Smooth muscle cell (in vitro differentiated cells): ENCODE measurements around the gene SH2D3A. TPM values are rescaled to one million over a fixed set of nuclear protein-coding genes. Genes with fewer than 3 reads are reported as not detected.

Source experiments
- DNase-seq: peaks from one replicate; lab custom pipeline; 2025; ENCODE audit not compliant: unreplicated experiment; lab: John Stamatoyannopoulos, UW
- H2AFZ ChIP-seq: fragments of 200-600 bp; sonication (generic); 2 replicates; pipeline ENCODE4 v1.6.0; 2016; ENCODE audit warnings: antibody characterized with exemption, low read depth, mild to moderate bottlenecking
- H3F3A ChIP-seq: fragments of 200-600 bp; sonication (generic); 2 replicates; pipeline ENCODE4 v1.6.0; 2017; ENCODE audit warnings: antibody characterized with exemption, low read depth
- H3K27ac ChIP-seq: fragments of 200-600 bp; sonication (generic); 2 replicates; pipeline ENCODE4 v1.5.1; 2016; ENCODE audit warnings: low read depth, mild to moderate bottlenecking
- H3K27me3 ChIP-seq: fragments of 200-600 bp; sonication (generic); 2 replicates; pipeline ENCODE4 v1.6.1; 2016; ENCODE audit warnings: low read depth, mild to moderate bottlenecking
- H3K36me3 ChIP-seq: fragments of 200-600 bp; sonication (generic); 2 replicates; pipeline ENCODE4 v1.5.1; 2016; ENCODE audit warnings: low read depth
- H3K4me1 ChIP-seq: fragments of 200-600 bp; sonication (generic); 2 replicates; pipeline ENCODE4 v1.5.1; 2016; ENCODE audit warnings: low read depth
- H3K4me2 ChIP-seq: fragments of 200-600 bp; sonication (generic); 2 replicates; pipeline ENCODE4 v1.6.0; 2016; ENCODE audit warnings: mild to moderate bottlenecking
- H3K4me3 ChIP-seq: fragments of 200-600 bp; sonication (generic); 2 replicates; pipeline ENCODE4 v1.5.1; 2016; ENCODE audit warnings: mild to moderate bottlenecking
- H3K79me2 ChIP-seq: fragments of 200-600 bp; sonication (generic); 2 replicates; pipeline ENCODE4 v1.6.0; 2016; ENCODE audit warnings: low read depth, mild to moderate bottlenecking
- H3K9ac ChIP-seq: fragments of 200-600 bp; sonication (generic); 2 replicates; pipeline ENCODE4 v1.6.0; 2016; ENCODE audit warnings: low read depth
- H3K9me3 ChIP-seq: fragments of 200-600 bp; sonication (generic); replicated peaks from 2 replicates; pipeline ENCODE4 v1.5.1; 2016; ENCODE audit warnings: low read depth
- H4K20me1 ChIP-seq: fragments of 200-600 bp; sonication (generic); 2 replicates; pipeline ENCODE4 v1.6.0; 2016; ENCODE audit warnings: low read depth
- CTCF ChIP-seq: fragments of 200-600 bp; sonication (generic); IDR thresholded peaks from 2 replicates; pipeline ENCODE4 v1.5.1; 2017; ENCODE audit warnings: borderline replicate concordance, mild to moderate bottlenecking, antibody characterized with exemption; ENCODE audit not compliant: insufficient read depth, poor library complexity, severe bottlenecking
- WGBS: methylation state at CpG from one replicate; pipeline ENCODE4 v1.1.7; 2016; ENCODE audit warnings: low lambda C conversion rate; 5-methylcytosine and 5-hydroxymethylcytosine counted together
- polyA plus RNA-seq: library from polyadenylated mRNA; unstranded; fragments of >200 nt; fragmentation: Nextera tagmentation; extraction: Ambion mirVana; gene quantifications from 2 replicates; pipeline ENCODE4 v1.2.1, GENCODE V29; 2016
- total RNA-seq: library from RNA; depleted of rRNA; stranded (reverse); fragments of >200 nt; gene quantifications from 2 replicates; pipeline ENCODE4 v1.2.3, GENCODE V29; 2014

SH2D3A gene
- total and polyA plus RNA-seq, 2 experiments from 2014 or later = 6.2 to 9.3 TPM

- no peaks in the 10 kb centered on the region for H3K27me3 ChIP-seq
- WGBS = 94% methylated on average over 20 of the region's 20 CpGs
- H3K4me2 ChIP-seq = no peak overlapping the region
- H3K79me2 ChIP-seq = no peaks in the 10 kb centered on the region
- H4K20me1 ChIP-seq = no peaks in the 10 kb centered on the region
- no peak overlapping the region for H3K9ac ChIP-seq
- H3K27ac ChIP-seq = no peak overlapping the region
- H3K9me3 ChIP-seq = no peaks in the 10 kb centered on the region
- no peak for TF ChIP-seq CTCF
- H3K4me1 ChIP-seq = peaks cover 21% of the 10 kb centered on the region
- H3K36me3 ChIP-seq = no peaks in the 10 kb centered on the region
- DNase-seq = no peak
- no peak overlapping the region for H3K4me3 ChIP-seq
- peaks cover 26% of the 10 kb centered on the region for H3F3A ChIP-seq
- H2AFZ ChIP-seq = no peak overlapping the region
These were observed 33.0 kb downstream of the SH2D3A start for GRCh38 chr19:6734096-6734696.

- Histone ChIP-seq H3K4me3 (no peak overlapping the region), H2AFZ (no peak overlapping the region), H3K9me3 (no peaks in the 10 kb centered on the region), H3K4me1 (peaks cover 14% of the 10 kb centered on the region), H3K4me2 (no peak overlapping the region), H3K9ac (no peak overlapping the region), H3K36me3 (no peaks in the 10 kb centered on the region), H3K79me2 (no peaks in the 10 kb centered on the region), H3K27ac (no peak overlapping the region), H3K27me3 (no peaks in the 10 kb centered on the region), H3F3A (peaks cover 19% of the 10 kb centered on the region), H4K20me1 (no peaks in the 10 kb centered on the region)
- WGBS = 92% methylated on average over 27 of the region's 29 CpGs
- DNase-seq = no peak
- peak; percentile 31 for TF ChIP-seq CTCF
These were observed 33.7 kb downstream of the SH2D3A start for GRCh38 chr19:6733338-6734095.

GRCh38 chr19:6732803-6733337 lies 34.4 kb downstream of the SH2D3A start:
- H3K4me3 ChIP-seq = no peak overlapping the region
- H3K4me2 ChIP-seq = no peak overlapping the region
- no peaks in the 10 kb centered on the region for H3K9me3 ChIP-seq
- no peaks in the 10 kb centered on the region for H3K27me3 ChIP-seq
- no peak for DNase-seq
- H2AFZ ChIP-seq = no peak overlapping the region
- no peaks in the 10 kb centered on the region for H3K79me2 ChIP-seq
- no peaks in the 10 kb centered on the region for H4K20me1 ChIP-seq
- no peak overlapping the region for H3K9ac ChIP-seq
- whole genome bisulfite sequencing = 96% methylated on average over 18 of the region's 21 CpGs
- H3F3A ChIP-seq = peaks cover 13% of the 10 kb centered on the region
- H3K27ac ChIP-seq = no peak overlapping the region
- no peak for TF ChIP-seq CTCF
- peaks cover 8% of the 10 kb centered on the region for H3K4me1 ChIP-seq
- H3K36me3 ChIP-seq = no peaks in the 10 kb centered on the region
